CD14-positive monocyte (primary cell): Measurements from ENCODE around the gene MFSD2B. TPM values are rescaled to one million over a fixed set of nuclear protein-coding genes. Genes with fewer than 3 reads are reported as not detected.
A peak's percentile ranks its signal among the peaks of the same experiment; 100 is the strongest.

Experiments
- DNase-seq, 3 donors: peaks; one replicate each; pipeline ENCODE4 v3.0.0-alpha.2; 2011 to 2022
- H2AFZ ChIP-seq: 2 replicates; pipeline ENCODE4 v1.6.0; 2012; ENCODE audit warnings: mild to moderate bottlenecking, low read depth, low read length, inconsistent platforms; ENCODE audit not compliant: insufficient read depth, poor library complexity, severe bottlenecking
- H3K27ac ChIP-seq, 2 donors: 1 replicate in 1 of 2; 2 replicates in 1 of 2; pipeline ENCODE4 v1.5.1; 2012 to 2013; ENCODE audit warnings: low read length in 2 of 2, control low read depth in 1 of 2, inconsistent platforms in 1 of 2, low read depth in 1 of 2, mild to moderate bottlenecking in 1 of 2
- H3K27me3 ChIP-seq, 2 donors: one replicate each; pipeline versions ENCODE4 v1.6.0 to v1.6.1; 2011 to 2013; ENCODE audit warnings: low read length in 2 of 2; ENCODE audit not compliant: control insufficient read depth in 2 of 2, insufficient read depth in 2 of 2
- H3K36me3 ChIP-seq, 2 donors: replicated peaks in 1 of 2; 1 replicate in 1 of 2; 2 replicates in 1 of 2; pipeline versions ENCODE4 v1.5.1 to v1.6.1; 2012 to 2013; ENCODE audit warnings: low read length in 2 of 2, control low read depth in 1 of 2, inconsistent platforms in 1 of 2, mild to moderate bottlenecking in 1 of 2; ENCODE audit not compliant: insufficient read depth in 2 of 2, control insufficient read depth in 1 of 2
- H3K4me1 ChIP-seq, 2 donors: 1 replicate in 1 of 2; 2 replicates in 1 of 2; pipeline versions ENCODE4 v1.5.1 to v1.6.1; 2012 to 2013; ENCODE audit warnings: low read length in 2 of 2, control low read depth in 1 of 2, inconsistent platforms in 1 of 2, mild to moderate bottlenecking in 1 of 2, moderate library complexity in 1 of 2; ENCODE audit not compliant: insufficient read depth in 2 of 2, control insufficient read depth in 1 of 2
- H3K4me2 ChIP-seq: replicated peaks from 2 replicates; pipeline ENCODE3; 2012; ENCODE audit warnings: low read length, moderate library complexity, mild to moderate bottlenecking; ENCODE audit not compliant: poor library complexity, severe bottlenecking; ENCODE audit errors: extremely low read depth
- H3K4me3 ChIP-seq, 3 experiments: fragments of 200-600 bp in 1 of 3; sonication (generic) in 1 of 3; replicated peaks in 1 of 3; 1 replicate in 2 of 3; 2 replicates in 1 of 3; pipeline ENCODE4 v1.5.1; 2011 to 2013; ENCODE audit warnings: low read length in 3 of 3, mild to moderate bottlenecking in 3 of 3, control low read depth in 2 of 3, low read depth in 2 of 3, inconsistent platforms in 1 of 3, moderate library complexity in 1 of 3
- H3K79me2 ChIP-seq: 2 replicates; pipeline ENCODE4 v1.6.0; 2012; ENCODE audit warnings: mild to moderate bottlenecking, control low read depth, inconsistent platforms, low read length, moderate library complexity; ENCODE audit not compliant: insufficient read depth
- H3K9ac ChIP-seq: 2 replicates; pipeline ENCODE4 v1.6.0; 2017; ENCODE audit warnings: low read length, mild to moderate bottlenecking; ENCODE audit not compliant: insufficient read depth, poor library complexity, severe bottlenecking
- H3K9me3 ChIP-seq, 2 donors: replicated peaks in 1 of 2; 1 replicate in 1 of 2; 2 replicates in 1 of 2; pipeline versions ENCODE4 v1.5.1 to v1.6.1; 2012 to 2013; ENCODE audit warnings: low read length in 2 of 2, control low read depth in 1 of 2; ENCODE audit not compliant: control insufficient read depth in 1 of 2, insufficient read depth in 1 of 2
- H4K20me1 ChIP-seq: 2 replicates; pipeline ENCODE4 v1.6.0; 2012; ENCODE audit warnings: mild to moderate bottlenecking, low read length, control low read depth, moderate library complexity; ENCODE audit not compliant: insufficient read depth
- H3K27ac Mint-ChIP-seq, 7 donors: one replicate each; pipeline ENCODE4 v1.8.0; 2020; ENCODE audit warnings: mild to moderate bottlenecking in 7 of 7, mixed read lengths in 7 of 7, moderate library complexity in 6 of 7, inconsistent platforms in 2 of 7
- H3K27me3 Mint-ChIP-seq, 3 donors: one replicate each; pipeline ENCODE4 v1.8.0; 2021 to 2022; ENCODE audit warnings: low read depth in 3 of 3, mild to moderate bottlenecking in 3 of 3, mixed read lengths in 3 of 3, moderate library complexity in 3 of 3, inconsistent platforms in 1 of 3
- H3K36me3 Mint-ChIP-seq, 2 donors: one replicate each; pipeline ENCODE4 v1.8.0; 2020; ENCODE audit warnings: mixed read lengths in 2 of 2, inconsistent platforms in 1 of 2, mild to moderate bottlenecking in 1 of 2
- H3K4me1 Mint-ChIP-seq: one replicate; pipeline ENCODE4 v1.8.0; 2020; ENCODE audit warnings: mild to moderate bottlenecking, mixed read lengths
- H3K4me3 Mint-ChIP-seq, 2 donors: one replicate each; pipeline ENCODE4 v1.8.0; 2020; ENCODE audit warnings: mild to moderate bottlenecking in 2 of 2, mixed read lengths in 2 of 2, moderate library complexity in 1 of 2
- H3K9me3 Mint-ChIP-seq, 7 donors: one replicate each; pipeline ENCODE4 v1.8.0; 2020 to 2022; ENCODE audit warnings: mixed read lengths in 7 of 7, mild to moderate bottlenecking in 6 of 7, moderate library complexity in 6 of 7, inconsistent platforms in 2 of 7
- CTCF ChIP-seq: fragments of 200-600 bp; IDR thresholded peaks from one replicate; pipeline ENCODE4 v1.8.0; 2022; ENCODE audit warnings: antibody characterized with exemption, mild to moderate bottlenecking
- WGBS: methylation state at CpG from one replicate; pipeline ENCODE4 v1.1.5; 2013; ENCODE audit warnings: missing lambda C conversion rate; ENCODE audit not compliant: insufficient coverage; 5-methylcytosine and 5-hydroxymethylcytosine counted together
- intact Hi-C, 2 donors: fragments of 100-400 bp; cut with micrococcal nuclease; formaldehyde crosslinking; loops; one replicate each; pipeline versions ENCODE4 v1.15.0 to v1.15.1; 2023
- polyA plus RNA-seq, 3 donors: library from polyadenylated mRNA; depleted of rRNA in 1 of 3; unstranded in 2 of 3; stranded (reverse) in 1 of 3; fragments of 300-500 nt in 2 of 3; fragments of >200 nt in 1 of 3; fragmentation: Illumina TruSeq in 2 of 3; gene quantifications; 1 replicate in 2 of 3; 2 replicates in 1 of 3; pipeline ENCODE4 v1.2.3, GENCODE V29; 2012 to 2021

The MFSD2B gene
- polyA plus RNA-seq, 3 donors: 0.03 to 0.46 TPM; not detected in 1

DNA sequence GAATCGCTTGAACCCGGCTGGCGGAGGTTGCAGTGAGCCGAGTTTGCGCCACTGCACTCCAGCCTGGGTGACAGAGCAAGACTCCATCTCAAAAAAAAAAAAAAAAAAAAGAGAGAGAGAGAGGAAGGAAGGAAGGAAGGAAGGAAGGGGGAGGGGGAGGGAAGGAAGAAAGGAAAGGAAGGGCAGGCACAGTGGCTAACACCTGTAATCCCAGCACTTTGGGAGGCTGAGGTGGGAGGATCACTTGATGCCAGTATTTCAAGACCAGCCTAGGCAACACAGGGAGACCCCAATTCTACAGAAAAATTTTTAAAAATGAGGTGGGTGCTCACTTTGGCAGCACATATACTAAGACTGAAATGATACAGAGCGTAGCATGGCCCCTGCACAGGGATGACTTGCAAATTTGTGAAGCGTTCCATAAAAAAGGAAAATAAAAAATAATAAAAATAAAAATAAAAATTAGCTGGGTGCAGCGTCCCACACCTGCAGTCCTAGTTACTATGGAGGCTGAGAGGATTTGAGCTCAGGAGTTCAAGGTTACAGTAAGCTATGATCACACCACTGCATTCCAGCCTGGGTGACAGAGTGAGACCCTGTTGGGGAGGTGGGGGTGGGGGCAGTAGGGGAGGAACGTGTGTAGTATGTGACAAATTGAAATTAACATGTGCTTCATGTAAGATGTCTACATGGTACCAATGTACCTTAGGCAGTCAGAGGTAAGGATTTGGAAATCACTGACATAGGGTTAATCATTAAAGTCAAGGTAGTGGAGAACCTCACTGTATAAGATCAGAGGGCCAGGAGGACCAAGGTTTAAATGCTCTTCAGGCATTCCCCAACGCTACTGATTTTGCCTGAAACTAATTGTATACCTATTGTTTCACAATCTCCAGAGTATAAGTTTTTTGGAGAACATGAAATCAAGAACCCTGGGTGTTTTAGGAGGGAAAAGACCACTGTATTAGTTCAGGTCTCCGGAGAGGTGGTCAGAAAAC lies 35.9 kb downstream of the MFSD2B start:
- no peak overlapping the region for H3K9ac ChIP-seq
- no peaks in the 10 kb centered on the region for H4K20me1 ChIP-seq
- H3K4me1 Mint-ChIP-seq: peaks cover 24% of the 10 kb centered on the region
- no peak overlapping the region for H3K27ac ChIP-seq
- 86% methylated on average over 4 of the region's 11 CpGs for WGBS
- H3K9me3 Mint-ChIP-seq: peaks cover 0 to 5% (median 0%) of the 10 kb centered on the region in 7 donors
- H3K36me3 ChIP-seq: no peaks in the 10 kb centered on the region
- no peak overlapping the region for H3K4me3 Mint-ChIP-seq
- intact Hi-C loops: loop anchor here (2.0 to 10.0 kb wide), 3 partner anchors 36 to 101 kb away; partner anchors contain the start of genes TP53I3 (in 2 of the 2) and UBXN2A (in 1 of the 2)
- H3K36me3 Mint-ChIP-seq: peaks cover 0 to 2% of the 10 kb centered on the region in 2 donors
- H3K4me2 ChIP-seq: no peak overlapping the region
- TF ChIP-seq CTCF: no peak
- H3K79me2 ChIP-seq: peaks cover 7% of the 10 kb centered on the region
- DNase-seq: no peak
- peaks cover 24 to 32% of the 10 kb centered on the region in 2 donors for H3K4me1 ChIP-seq
- H2AFZ ChIP-seq: no peak overlapping the region
- peaks cover 11 to 22% (median 19%) of the 10 kb centered on the region in 3 donors for H3K27me3 Mint-ChIP-seq
- peaks cover 11 to 21% of the 10 kb centered on the region in 2 donors for H3K27me3 ChIP-seq
- H3K27ac Mint-ChIP-seq: no peak overlapping the region
- no peaks in the 10 kb centered on the region for H3K9me3 ChIP-seq
- no peak overlapping the region for H3K4me3 ChIP-seq

GRCh38 chr2:24046599-24046929 lies 36.7 kb downstream of the MFSD2B start:
- H3K9ac ChIP-seq: peak overlapping the region; percentile 76
- TF ChIP-seq CTCF: no peak
- no peak overlapping the region for H3K27ac ChIP-seq
- peaks cover 11 to 21% of the 10 kb centered on the region in 2 donors for H3K27me3 ChIP-seq
- no peak for DNase-seq
- H3K4me2 ChIP-seq: peak overlapping the region; percentile 95
- Mint-ChIP-seq H3K4me3 (peak overlapping the region in 1 of 2 donors; percentile 96), H3K36me3 (no peaks in the 10 kb centered on the region), H3K4me1 (peaks cover 24% of the 10 kb centered on the region), H3K27ac (no peak overlapping the region), H3K9me3 (peaks cover 0 to 5% (median 0%) of the 10 kb centered on the region in 7 donors), H3K27me3 (peaks cover 11 to 22% (median 19%) of the 10 kb centered on the region in 3 donors)
- H3K9me3 ChIP-seq: no peaks in the 10 kb centered on the region
- peaks cover 7% of the 10 kb centered on the region for H3K79me2 ChIP-seq
- WGBS: no CpG with 5 or more reads among the region's 2 CpGs
- H4K20me1 ChIP-seq: no peaks in the 10 kb centered on the region
- no peaks in the 10 kb centered on the region for H3K36me3 ChIP-seq
- peak overlapping the region; percentile 63 to 97 (median 63) for H3K4me3 ChIP-seq
- peaks cover 24 to 32% of the 10 kb centered on the region in 2 donors for H3K4me1 ChIP-seq
- peak overlapping the region; percentile 98 for H2AFZ ChIP-seq
- intact Hi-C loops: loop anchor here (2.0 to 10.0 kb wide), 3 partner anchors 36 to 102 kb away; partner anchors contain the start of genes TP53I3 (in 2 of the 2) and UBXN2A (in 1 of the 2)
